ENCODE data around the gene GLG1.

- TF ChIP-seq CTCF (IDR thresholded peaks at IDR 0.05; ENCODE audit: low read depth, low read length, poor library complexity, severe bottlenecking) (no peak), EZH2phosphoT487 (IDR thresholded peaks at IDR 0.05; ENCODE audit: borderline replicate concordance, low read length) (no peak)
These were observed 168.4 kb downstream of the GLG1 start for GRCh38 chr16:74438492-74438979.

Measured in DOHH2 (cell line).